PC-3 (cell line): ENCODE data around the gene GRM1.

Experiments used
- CTCF ChIP-seq: fragments of 300-600 bp; sonication (generic); conservative IDR thresholded peaks from 2 replicates; pipeline ENCODE4 v1.5.1; 2017; ENCODE audit warnings: antibody characterized with exemption, low read depth, mild to moderate bottlenecking, low read length
- EZH2 ChIP-seq: fragments of 300-600 bp; sonication (generic); IDR thresholded peaks from one replicate; pipeline ENCODE4 v1.6.1; 2017; ENCODE audit warnings: antibody characterized with exemption, mild to moderate bottlenecking, low read length; ENCODE audit not compliant: unreplicated experiment
- EZH2phosphoT487 ChIP-seq: fragments of 300-600 bp; sonication (generic); IDR thresholded peaks from 2 replicates; pipeline ENCODE4 v1.6.1; 2018; ENCODE audit warnings: mild to moderate bottlenecking, antibody characterized with exemption, low read length, borderline replicate concordance

- no peak for TF ChIP-seq CTCF
- TF ChIP-seq EZH2phosphoT487, result no peak
- no peak for TF ChIP-seq EZH2
These were observed 276.2 kb downstream of the GRM1 start for GRCh38 chr6:146305092-146305491.
